Measurements from ENCODE around the gene MAP2K2.

MAP2K2 gene

DNA sequence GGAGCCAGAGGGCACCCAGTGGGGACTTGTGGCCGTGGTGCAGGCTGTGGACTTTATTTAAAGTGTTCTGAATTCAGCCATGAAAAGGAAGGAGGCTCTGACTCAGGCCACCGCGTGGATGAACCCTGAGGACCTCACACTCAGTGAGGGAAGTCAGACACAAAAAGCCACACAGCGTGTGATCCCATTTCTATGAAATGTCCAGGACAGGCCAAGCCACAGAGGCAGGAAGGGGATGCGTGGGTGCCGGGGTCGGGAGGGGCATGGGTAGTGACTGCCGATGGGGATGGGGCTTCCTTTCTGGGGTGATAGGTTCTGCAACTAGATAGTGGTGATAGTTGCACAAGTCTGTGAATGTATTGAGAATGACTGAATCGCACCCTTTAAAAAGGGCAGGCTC is 48.5 kb downstream of the MAP2K2 start:
- DNase-seq: no peak

- DNase-seq: no peak
Measured at GRCh38 chr19:4071610-4072009, 52.3 kb downstream of the MAP2K2 start.

GRCh38 chr19:4069331-4069959 is 54.5 kb downstream of the MAP2K2 start:
- DNase-seq: no peak

DNA sequence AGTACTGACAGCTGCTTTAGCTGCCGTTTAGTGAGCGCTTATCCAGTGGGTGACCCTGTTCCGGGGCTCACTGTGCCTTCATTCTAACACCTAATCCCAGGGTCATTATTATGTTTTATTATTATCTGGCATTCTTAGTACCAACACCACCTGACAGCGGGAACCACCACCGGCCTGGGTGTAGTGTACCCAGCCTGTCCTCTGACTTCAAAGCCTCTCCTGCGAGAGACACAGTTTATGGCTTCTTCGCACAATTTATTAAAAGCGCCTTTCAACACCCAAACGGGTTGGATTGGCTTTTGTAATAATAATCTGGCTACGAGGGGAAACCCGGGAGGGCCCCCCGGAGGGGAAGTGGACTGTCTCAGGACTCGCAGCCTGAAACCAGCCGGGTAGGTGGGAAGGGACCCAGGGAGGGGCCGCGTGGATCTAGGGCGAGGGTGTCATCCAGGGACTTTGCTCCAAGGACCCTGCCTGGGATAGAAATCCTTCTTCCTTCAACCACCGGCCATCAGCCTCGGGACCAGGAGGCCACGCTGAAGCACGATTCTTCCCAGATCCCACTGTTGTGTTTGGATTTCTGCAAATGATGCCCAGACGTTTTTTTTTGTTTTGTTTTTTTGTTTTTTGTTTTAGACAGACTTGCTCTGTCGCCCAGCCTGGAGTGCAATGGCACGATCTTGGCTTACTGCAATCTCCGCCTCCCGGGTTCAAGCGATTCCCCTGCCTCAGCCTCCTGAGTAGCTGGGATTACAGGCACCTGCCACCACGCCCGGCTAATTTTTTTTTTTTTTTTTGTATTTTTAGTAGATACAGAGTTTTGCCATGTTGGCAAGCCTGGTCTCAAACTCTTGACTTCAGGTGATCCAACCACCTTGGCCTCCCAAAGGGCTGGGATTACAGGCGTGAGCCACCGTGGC is 55.6 kb downstream of the MAP2K2 start:
- DNase-seq: no peak

- DNase-seq: no peak
Measured at GRCh38 chr19:4067396-4068046, 56.4 kb downstream of the MAP2K2 start.

GRCh38 chr19:4066682-4067395 is 57.1 kb downstream of the MAP2K2 start, which contains the start of gene ZBTB7A:
Gene ZBTB7A (minus strand): TSS chr19:4066899. CDS start chr19:4055232, 11,667 bp downstream.
- peak; percentile 70 to 76 for DNase-seq

- peak; percentile 55 to 57 for DNase-seq
Measured at GRCh38 chr19:4066176-4066606, 57.7 kb downstream of the MAP2K2 start.

GRCh38 chr19:4065430-4066175 is 58.3 kb downstream of the MAP2K2 start:
- peak; percentile 96 to 97 for DNase-seq

DNA sequence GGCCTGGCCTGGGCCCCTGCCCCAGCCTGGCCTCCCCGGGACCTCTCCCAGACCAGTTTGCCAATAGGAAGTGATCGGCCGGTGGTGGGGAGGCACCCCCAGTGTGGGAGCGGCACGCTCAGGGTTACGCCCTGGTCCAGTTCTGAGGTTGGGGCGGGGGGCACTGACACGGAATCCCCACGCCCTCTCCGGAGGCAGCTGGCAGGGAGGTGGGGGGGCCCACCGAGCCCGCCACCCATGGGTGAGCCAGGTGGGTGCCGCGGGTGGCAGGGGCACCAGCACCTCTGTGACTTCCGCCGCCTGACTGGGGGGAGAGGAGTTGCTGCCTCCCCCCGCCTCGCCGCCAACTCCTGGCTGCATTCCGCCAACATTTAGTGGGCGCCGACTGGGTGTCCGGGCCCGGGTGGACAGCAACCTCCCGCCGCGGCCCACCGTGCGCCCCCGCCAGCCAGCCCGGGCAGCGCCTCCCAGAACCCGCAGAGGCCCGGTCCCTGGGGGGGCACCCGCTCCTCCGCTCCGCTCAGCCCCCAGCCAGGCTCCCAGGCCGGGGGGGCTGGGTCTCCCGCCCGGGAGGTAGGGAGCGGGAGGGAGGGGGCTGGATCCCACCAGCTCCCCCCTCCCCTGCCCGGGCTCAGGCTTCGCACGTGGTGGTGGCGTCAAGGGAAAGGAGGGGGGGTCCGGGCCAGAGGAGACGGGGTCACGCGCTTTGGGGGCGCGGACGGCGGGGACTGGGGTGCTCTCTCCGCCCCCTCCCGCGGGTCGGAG is 59.2 kb downstream of the MAP2K2 start:
- peak; percentile 39 to 42 for DNase-seq

GRCh38 chr19:4064149-4064495 is 59.8 kb downstream of the MAP2K2 start:
- no peak for DNase-seq

DNA sequence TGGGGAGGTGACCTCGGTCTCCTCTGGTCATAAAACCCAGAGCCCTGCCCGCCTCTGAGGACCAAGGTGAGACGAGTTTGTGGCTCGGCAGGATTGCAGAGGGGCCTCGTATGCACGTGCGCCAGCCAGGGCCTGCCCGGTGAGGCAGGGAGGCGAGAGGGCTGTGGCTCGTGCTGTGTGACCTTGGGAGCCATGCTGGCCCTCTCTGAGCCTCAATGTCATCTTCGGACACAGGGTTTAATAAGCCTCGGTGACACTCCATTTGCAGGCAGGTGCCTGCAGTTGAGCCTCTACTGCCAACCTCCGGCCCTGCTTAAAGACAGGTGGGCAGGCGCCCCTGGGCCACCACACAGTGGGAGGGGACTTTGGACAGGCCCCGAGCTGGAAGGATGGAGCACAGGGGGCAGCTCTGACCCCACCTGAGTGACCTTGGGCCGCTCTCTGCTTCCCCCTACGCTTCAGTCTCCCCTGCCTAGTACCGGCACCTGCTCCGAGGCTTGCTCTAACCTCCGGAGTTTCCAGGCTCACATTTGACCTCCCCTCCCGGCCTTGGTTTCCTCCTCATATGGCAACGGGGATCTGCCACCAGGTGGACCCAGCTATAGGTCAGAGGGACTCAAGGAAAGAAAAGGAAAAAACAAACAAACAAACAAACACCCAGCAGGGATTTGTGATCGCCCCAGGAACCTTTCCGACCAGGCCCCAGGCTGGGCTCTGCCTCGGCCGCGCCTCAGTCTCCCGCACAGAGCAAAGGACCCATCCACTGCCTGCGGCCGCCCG is 60.4 kb downstream of the MAP2K2 start:
- no peak for DNase-seq

- DNase-seq: no peak
Measured at GRCh38 chr19:4062419-4063368, 61.2 kb downstream of the MAP2K2 start.

GRCh38 chr19:4061683-4062418 is 62.1 kb downstream of the MAP2K2 start:
- no peak for DNase-seq

- DNase-seq: no peak
Measured at GRCh38 chr19:4061178-4061682, 62.7 kb downstream of the MAP2K2 start.

DNA sequence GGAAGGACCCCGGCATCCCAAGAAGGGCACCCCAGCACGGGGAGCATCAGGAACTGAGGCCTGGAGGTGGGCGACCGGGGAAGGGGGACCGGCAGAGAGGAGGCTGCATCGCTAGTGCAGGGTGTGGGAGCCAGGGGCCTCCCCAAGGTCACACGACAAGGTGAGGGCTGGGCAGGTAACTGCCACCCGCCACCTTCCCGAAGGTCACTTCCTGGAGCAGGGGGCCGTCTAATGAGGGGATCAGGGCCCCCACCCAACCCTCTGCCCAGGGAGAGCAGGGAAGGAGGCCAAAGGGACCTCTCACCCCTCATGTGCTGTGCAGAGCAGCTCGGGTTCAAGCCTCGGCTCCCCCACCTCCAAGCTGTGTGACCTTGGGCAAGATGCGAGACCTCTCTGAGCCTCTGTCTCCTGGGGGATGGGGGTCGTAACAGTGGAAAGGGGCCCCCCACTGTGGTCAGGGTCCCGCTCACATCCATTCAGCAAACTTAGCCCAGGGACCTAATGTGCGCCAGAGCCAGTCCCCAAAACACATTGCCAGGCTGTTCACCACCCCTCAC is 63.2 kb downstream of the MAP2K2 start:
- no peak for DNase-seq

GRCh38 chr19:4059891-4060620 is 63.9 kb downstream of the MAP2K2 start:
- peak; percentile 48 to 49 for DNase-seq

GRCh38 chr19:4059453-4059871 is 64.5 kb downstream of the MAP2K2 start:
- no peak for DNase-seq
